ENCODE results near the gene HOTAIR.

Gene HOTAIR

DNA sequence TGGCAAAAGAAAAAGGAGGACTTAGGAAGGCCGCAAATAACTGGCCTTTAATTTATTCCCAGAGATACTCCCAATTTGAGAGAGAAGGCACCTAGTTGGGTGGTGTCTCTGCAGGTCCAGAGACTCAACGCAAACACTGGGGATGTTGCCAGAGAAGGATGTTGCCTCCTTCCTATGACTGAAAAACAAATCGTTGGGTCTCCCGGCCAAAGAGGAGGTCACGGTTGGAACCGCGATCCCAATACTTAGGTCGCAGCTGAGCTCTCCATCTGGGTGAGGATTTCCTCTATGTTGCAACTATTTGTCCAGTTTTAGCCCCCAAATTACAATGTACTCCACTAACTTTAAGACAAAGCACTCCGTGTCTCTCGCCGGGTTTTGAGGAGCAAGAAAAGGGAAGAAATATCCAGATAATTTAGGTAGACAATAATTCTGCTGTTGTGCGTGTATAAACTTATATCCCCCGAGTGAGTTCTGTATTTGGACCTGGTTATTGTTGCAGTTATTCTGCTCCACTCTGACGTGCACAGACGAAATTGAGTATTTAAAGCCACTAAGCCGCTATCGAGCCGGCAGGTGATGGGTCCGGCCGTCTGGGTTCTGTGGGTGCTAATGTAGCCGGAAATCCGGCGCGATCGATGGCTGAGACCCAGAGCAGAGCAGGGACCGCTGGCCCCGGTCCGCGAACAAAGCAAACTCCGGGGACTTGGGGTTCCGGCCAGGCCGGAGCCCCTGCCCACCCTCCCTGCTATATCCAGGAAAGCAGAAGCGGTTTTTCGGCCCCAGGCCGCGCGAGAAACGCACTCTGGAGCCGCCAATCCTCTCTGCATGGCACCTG is 14.3 kb downstream of the HOTAIR start:
- DNase-seq (ENCODE audit: low spot score) = no peak

- DNase-seq (ENCODE audit: low spot score) = no peak
These were observed 15.4 kb downstream of the HOTAIR start for GRCh38 chr12:53959314-53959713.

DNA sequence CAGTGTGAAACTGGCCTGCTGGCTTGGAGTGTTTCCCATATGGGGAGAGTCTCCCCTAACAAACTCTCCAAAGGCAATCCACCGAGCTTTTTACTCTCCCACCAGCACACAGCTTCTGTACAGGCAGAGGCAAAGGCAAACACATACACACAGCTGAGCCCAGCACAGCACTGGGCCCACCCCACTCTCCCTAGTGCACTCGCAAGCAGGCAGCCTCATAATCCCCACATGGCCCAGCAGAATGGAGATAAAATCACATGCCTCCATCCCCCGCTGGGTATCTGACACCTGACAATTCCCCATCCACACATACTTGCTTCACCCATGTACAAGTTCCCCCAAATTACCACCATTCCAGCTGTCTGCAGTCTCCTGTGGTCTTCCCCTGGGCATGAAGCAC is 16.6 kb downstream of the HOTAIR start:
- no peak for DNase-seq (ENCODE audit: low spot score)

DNA sequence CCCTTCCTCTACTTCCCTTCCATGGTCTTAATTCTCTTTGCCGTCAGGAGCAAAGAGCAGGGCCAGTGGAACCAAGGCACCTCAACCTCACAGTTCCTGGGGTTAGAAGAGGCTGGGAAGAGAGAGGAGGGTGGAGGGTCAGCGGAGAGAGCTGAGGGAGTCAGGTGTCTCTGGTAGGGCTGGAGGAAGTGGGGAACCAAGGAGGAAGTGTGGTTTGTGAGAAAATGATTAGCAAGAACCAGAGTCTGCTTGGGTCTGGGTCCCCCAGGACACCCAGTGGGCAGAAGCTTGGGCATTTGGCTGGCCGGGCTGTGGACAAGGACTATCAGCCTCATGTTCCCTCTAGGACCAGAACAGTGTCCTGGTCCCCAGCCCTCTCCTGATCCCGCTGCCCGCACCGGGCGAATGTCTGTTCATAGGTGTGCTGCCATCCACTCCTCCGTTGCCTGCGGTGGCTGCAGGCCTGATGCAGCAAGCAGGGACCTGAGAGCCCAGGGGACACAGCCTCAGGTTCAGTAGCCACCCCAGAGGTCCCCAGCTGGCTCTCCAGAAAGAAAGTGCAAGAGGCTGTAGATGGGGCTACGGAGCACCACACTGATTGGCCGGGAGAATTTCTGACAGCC is 17.7 kb downstream of the HOTAIR start:
- no peak for DNase-seq (ENCODE audit: low spot score)

- DNase-seq (ENCODE audit: low spot score) = no peak
These were observed 18.4 kb downstream of the HOTAIR start for GRCh38 chr12:53956251-53956887.

DNA sequence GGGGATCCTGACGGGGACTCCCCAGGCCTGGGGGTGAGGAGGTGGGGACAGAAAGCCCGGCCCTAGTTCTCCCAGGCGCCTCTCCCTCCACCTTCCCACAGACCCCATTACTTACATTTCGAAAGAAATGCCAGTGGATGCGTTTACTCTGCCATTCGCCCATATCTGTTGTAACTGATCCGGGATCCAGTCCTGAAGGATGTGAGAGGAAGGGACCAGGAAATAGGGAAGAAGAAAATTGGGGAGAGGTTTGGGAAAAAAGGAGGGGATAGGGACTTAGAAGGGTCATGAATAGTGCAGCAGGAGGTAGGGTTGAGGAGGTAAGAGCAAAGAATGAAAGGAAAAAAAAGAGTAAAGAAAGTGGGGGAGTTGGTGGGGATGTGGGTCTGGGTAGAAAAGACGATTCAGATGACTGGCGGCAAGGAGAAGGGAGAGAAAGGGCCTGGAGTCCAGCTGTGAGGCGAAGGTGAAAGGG is 18.9 kb downstream of the HOTAIR start:
- no peak for DNase-seq (ENCODE audit: low spot score)

DNA sequence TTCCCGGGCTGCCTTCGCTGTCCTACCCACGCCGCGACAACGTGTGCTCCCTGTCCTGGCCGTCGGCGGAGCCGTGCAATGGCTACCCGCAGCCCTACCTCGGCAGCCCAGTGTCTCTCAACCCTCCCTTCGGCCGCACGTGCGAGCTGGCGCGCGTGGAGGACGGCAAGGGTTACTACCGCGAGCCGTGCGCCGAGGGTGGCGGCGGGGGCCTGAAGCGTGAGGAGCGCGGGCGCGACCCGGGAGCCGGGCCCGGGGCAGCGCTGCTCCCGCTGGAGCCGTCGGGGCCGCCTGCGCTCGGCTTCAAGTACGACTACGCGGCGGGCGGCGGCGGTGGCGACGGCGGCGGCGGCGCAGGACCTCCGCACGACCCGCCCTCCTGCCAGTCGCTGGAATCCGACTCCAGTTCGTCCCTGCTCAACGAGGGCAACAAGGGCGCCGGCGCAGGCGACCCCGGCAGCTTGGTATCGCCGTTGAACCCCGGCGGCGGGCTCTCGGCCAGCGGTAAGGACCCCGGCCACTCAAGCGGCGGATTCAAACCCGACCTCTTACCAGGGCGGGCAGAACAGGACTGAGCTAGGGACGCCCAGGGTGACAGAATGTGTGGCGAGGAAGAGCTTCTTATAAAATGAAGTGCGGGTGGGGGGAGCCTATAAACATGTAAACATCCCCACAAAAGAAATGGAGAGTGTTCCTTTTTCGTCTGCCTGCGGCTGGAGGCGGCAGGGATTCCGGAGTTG is 19.5 kb downstream of the HOTAIR start:
- no peak for DNase-seq (ENCODE audit: low spot score)

DNA sequence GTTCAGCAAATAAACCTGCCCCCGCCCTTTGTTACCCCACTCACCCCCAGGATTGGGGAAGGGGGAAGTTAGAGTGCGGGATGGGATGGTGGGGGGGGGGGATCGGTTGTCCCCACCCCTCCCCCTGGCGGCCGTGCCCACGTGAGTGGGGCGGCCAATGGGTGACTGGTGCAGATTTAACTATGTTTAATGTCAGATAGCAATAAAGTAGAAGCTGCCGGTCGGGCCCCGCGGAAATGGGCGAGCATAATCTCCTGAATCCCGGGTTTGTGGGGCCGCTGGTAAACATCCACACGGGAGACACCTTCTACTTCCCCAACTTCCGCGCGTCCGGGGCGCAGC is 20.1 kb downstream of the HOTAIR start, which contains the start of gene HOXC12:
HOXC12 (plus strand) TSS at position 210 of the 342 bp plus-strand sequence; CDS start at position 237, 27 bp downstream.
- no peak for DNase-seq (ENCODE audit: low spot score)

GRCh38 chr12:53953831-53954693 is 20.7 kb downstream of the HOTAIR start:
- no peak for DNase-seq (ENCODE audit: low spot score)

DNA sequence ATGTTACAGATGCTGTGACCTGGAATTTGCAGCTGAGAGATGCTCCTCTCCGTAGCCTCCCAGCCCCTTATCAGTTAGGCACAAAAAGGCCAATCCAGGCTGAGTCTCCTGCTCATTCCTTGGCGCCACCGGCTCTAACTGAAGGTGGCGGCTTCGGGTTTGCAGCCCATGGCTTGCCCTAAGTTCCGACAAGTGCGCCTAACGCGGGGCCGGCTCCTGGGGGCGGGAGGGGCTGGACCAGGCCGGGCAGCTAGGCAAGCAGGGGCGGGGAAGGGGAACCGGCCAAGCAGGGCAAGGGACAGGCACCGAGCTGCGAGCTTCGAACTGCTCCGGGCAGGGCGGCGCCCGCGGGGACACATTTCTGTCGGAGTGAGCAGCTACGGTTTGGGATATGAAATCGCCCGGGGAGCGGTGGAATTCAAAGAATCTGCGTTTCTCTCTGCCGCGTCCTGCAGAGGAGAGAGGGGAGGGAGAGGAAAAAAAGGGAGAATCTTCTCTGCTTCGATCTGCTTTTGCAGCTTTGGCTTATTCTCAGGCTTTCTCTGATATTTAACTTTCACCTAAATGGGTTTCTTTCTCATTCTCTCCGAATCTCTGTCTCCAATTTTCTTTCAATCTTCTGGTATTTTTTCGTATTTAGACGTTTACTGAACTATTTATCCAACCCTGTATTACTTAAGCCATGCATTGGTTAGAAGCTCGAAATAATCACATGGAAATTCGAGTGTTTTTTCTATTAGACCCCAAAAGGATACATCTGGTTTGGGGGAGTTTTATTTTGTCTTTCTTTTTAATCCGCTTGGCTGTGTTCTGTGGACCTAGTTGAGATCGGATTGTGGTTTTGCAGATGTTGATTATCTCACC is 21.7 kb downstream of the HOTAIR start:
- no peak for DNase-seq (ENCODE audit: low spot score)

DNA sequence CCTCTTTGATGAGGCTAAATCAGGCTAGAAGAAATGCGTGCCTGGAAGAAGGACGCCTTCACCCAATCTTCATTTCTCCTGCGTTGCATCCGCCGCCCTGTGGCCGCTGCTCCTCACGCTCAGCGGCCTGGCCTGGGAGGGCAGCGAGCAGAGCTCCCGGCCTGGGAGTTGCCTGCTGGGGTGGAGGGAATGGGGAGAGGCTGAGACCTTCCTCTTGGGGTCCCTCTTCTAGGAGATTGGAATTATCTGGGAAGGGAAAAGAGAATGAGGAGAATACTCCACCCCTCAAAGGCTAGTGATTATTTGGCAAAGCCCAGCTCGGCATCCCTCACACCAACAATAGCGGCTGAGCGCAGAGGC is 22.4 kb downstream of the HOTAIR start:
- DNase-seq (ENCODE audit: low spot score) = no peak

GRCh38 chr12:53951577-53952334 is 23.0 kb downstream of the HOTAIR start:
- no peak for DNase-seq (ENCODE audit: low spot score)

- no peak for DNase-seq (ENCODE audit: low spot score)
These were observed 23.8 kb downstream of the HOTAIR start for GRCh38 chr12:53950789-53951576.

DNA sequence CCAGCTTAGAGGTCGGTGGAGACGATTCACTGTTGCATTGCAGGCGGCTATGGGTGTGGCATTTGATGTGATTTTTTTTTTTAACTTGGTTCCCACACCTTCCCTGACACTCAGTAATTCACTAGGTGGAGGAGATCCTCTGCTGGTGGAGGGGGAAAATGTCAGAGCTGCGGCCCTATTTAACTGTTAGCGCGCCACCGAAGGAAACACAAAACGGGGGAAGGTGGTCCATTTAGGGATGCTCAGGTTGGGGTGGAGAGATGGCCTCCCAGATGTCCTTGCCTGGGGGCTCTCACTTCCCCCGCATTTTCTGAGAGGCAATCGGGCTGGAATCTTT is 24.3 kb downstream of the HOTAIR start:
- no peak for DNase-seq (ENCODE audit: low spot score)

DNA sequence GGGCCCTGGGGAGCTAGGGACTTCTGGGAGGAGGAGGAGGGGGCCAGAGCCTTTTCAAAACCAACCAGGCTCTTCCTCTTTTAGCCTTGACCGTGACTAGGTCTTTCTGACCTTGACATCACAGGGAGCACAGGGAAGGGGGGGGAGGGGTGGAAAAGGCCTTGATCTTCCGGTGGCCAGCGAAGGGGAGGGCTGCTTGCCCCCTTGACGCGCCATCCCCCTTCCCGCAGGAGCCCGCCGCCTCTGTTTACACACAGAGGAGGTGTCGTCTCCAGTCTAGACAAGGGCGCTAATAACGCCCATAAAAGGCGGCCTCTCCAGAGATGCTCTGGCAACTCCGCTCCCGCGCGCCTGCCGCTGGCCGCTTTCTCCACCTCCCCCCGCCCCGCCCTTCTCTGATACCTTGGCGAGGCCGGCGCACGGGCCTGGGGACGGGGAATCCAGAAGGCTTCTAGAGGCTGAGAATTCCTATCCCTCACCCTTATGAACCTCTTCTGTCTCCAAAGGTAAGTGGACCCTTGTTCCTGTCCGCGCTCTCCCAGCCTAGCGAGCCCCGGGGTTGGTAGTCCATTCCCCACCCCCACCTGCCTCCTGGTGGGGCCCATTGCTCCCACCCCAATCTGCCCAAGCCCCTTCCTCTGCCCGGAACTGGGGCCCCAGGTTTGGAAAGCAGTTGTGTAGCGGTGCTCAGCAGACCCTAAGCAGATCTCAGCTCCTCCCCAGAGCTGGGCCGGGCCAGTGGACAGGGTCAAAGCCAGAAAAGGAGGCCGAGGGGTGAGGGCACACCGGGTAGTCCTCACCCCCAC is 24.9 kb downstream of the HOTAIR start:
- DNase-seq (ENCODE audit: low spot score) = no peak

DNA sequence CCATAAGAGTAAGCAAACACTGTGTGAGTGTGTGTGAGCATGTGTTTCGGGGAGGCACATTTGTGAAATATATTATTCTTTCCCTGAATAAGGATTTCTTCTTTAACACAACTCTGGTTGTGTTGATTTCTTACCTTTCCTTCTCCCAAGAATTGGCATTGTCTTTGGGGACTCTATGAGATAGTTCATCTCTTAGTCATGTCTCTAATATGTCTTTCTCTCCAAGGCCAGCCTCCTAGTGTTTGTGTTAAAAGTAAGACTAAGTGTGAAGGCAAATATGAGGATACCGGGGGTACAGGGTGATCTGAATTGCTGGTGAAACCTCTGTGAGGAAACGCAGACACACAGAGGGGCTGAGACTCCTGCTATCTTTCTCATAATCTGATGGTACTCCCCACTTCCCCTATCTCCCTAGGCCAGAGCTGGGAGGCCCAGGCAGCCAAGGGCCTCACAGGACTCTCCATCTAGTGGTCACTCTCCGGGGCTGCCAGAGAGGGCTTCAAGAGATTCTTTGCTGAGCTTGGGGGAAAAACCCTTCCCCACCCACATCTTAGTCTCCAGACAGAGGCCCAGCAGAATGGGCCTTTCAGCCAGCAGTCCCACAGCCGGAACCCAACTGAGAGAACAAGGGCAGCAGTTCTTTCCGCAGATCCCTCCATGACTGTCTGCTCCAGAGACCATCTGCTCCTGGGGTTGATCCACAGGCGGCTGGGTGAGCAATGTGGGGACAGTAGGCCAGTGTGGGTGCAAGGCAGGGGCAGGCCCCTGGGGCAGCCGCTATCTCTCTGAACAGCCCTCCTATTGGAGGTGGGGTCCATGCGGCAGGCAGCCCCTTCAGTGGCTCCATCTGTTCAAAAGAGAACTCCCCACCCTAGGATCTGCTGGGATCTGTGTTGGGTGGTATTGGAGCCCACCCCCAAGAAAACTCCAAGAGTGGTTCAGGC is 25.8 kb downstream of the HOTAIR start:
- DNase-seq (ENCODE audit: low spot score) = no peak

- DNase-seq (ENCODE audit: low spot score) = no peak
These were observed 27.0 kb downstream of the HOTAIR start for GRCh38 chr12:53947743-53948142.

Measured in putamen (tissue), 1 donor.